Measurements from ENCODE around the gene LAMB2.
A peak's percentile ranks its signal among the peaks of the same experiment; 100 is the strongest.

- no peak for TF ChIP-seq SMC3 (IDR thresholded peaks at IDR 0.05; ENCODE audit: low read depth, low read length)
- no peak for TF ChIP-seq CTCF (IDR thresholded peaks at IDR 0.05)
- TF ChIP-seq EZH2phosphoT487 (IDR thresholded peaks at IDR 0.05; ENCODE audit: borderline replicate concordance, low read depth) = no peak
- peak; percentile 95 for TF ChIP-seq GABPA (IDR thresholded peaks at IDR 0.05; ENCODE audit: low read depth)
- TF ChIP-seq MAX (IDR thresholded peaks at IDR 0.05; ENCODE audit: low read depth) = peak; percentile 53
- TF ChIP-seq TEAD4 (IDR thresholded peaks at IDR 0.05; ENCODE audit: borderline replicate concordance, insufficient read depth) = no peak
- no peak for TF ChIP-seq ZBTB33 (IDR thresholded peaks at IDR 0.05; ENCODE audit: borderline replicate concordance, low read depth)
Measured at GRCh38 chr3:49165771-49166751, 33.2 kb upstream of the LAMB2 start, which contains the start of gene CCDC71.
